CD4-positive, alpha-beta T cell treated with Interleukin-21 for 1 hour (primary cell): Measurements from ENCODE around the gene TRIM74.
"Not testable (repeated sequence)": the region's sequence is repeated elsewhere in the genome, so short reads cannot be mapped to it uniquely, and the experiment has no call there.

Experiments used
- DNase-seq: peaks from one replicate; pipeline ENCODE4 v3.0.0-alpha.2; 2020

The TRIM74 gene

GRCh38 chr7:72968980-72969516 is at the start of gene TRIM74:
TRIM74 (minus strand) TSS chr7:72969466; CDS start chr7:72966157, 3,309 bp downstream.
- not testable (repeated sequence) for DNase-seq

GRCh38 chr7:73006491-73006890 is 37.2 kb upstream of the TRIM74 start:
- DNase-seq = not testable (repeated sequence)

DNA sequence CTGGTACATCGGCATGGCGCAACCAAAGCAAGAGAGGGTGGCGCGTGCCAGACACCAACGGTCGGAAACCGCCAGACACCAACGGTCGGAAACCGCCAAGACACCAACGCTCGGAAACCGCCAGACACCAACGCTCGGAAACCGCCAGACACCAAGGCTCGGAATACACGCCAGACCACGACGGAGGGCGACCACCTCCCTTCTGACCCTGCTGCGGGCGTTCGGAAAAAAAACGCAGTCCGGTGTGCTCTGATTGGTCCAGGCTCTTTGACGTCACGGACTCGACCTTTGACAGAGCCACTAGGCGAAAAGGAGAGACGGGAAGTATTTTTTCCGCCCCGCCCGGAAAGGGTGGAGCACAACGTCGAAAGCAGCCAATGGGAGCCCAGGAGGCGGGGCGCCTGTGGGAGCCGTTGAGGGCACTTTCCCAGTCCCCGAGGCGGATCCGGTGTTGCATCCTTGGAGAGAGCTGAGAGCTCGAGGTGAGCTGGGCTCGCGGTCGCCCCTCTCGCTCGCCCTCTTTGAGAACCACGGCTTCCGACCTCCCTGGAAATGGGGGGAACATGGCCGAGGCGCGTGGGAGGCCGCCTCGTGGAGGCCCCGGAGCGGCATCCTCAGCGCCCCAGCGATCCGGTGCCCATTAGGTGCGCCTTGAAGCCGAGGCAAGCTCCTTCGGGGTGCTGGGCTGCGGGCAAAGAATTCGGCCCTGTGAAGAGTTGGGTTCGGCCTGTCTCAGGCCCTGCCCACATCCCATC is 36.6 kb upstream of the TRIM74 start:
- DNase-seq = peak; percentile 94

GRCh38 chr7:73005356-73005692 is 36.1 kb upstream of the TRIM74 start:
- peak; percentile 72 for DNase-seq

DNA sequence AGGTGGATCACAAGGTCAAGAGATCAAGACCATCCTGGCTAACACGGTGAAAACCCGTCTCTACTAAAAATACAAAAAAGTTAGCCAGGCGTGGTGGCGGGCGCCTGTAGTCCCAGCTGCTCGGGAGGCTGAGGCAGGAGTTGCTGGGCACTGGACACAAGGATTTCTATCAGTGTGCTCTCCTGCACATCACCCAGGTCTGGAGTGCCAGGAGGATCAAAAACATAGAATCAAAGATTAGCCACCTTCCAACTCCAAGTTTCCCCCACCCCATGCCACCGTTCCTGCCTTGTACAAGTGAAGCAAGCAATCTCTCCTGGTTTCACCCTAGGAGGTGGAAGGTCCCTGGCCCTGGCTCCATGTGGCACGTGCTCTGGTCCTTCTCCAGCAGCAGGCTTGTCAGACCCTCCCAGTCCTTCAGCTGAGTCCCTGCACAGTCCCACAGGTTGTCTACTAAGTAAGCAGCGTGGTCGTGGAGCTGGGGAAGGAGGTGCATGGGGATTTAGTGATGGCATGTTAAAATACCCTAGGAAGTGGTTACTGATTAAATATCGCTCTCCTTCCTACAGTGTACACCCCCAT is 28.7 kb upstream of the TRIM74 start:
- DNase-seq = not testable (repeated sequence)

GRCh38 chr7:72997447-72997846 is 28.2 kb upstream of the TRIM74 start:
- DNase-seq = not testable (repeated sequence)

DNA sequence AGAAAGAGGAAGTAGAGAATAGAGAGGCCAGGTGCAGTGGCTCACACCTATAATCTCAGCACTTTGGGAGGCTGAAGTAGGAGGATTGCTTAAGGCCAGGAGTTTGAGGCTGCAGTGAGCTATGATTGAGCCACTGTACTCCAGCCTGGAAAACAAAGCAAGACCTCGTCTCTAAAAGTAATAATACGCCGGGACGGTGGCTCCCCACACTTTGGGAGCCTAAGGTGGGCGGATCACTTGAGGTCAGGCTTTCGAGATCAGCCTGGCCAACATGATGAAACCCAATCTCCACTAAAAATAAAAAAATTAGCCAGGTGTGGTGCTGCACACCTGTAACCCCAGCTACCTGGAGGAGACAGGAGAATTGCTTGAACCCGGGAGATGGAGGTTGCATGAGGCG is 26.2 kb upstream of the TRIM74 start:
- not testable (repeated sequence) for DNase-seq

GRCh38 chr7:72990146-72990913 is 21.1 kb upstream of the TRIM74 start:
- DNase-seq = not testable (repeated sequence)

DNA sequence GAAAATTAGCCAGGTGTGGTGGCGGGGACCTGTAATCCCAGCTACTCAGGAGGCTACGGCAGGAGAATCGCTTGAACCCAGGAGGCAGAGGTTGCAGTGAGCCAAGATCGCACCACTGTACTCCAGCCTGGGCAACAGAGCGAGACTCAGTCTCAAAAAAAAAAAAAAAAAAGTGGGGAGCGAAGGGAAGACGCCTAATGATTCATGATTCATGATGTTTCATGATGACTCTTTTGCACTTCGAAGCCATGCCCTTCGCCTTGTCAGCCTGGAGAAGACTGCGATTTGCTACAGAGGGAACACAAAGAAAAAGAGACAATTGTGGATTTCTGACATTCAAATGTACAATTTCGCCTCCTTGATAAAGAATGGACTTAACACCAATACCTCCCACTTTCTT is 12.8 kb upstream of the TRIM74 start:
- DNase-seq = not testable (repeated sequence)

GRCh38 chr7:72980382-72980781 is 11.1 kb upstream of the TRIM74 start:
- DNase-seq = not testable (repeated sequence)

DNA sequence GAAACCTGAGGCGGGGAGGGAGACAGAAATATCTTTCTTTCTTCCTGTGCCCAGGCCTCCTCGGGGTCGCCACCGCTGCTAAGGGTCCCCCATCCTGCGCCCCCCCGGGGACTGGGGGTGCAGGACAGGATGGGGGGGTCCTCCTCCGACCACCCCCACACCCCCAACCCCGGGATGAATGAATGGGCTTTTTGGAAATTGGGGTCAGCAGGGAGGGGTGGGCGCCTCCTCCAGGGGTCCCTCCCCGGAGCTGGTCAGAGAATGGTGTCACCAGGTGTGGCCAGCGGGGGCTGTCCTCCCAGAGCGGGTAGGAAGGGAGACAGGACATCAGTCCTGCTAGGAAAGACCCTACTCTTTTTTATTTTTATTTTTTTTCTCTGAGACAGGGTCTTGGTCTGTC is 7.2 kb upstream of the TRIM74 start:
- not testable (repeated sequence) for DNase-seq

DNA sequence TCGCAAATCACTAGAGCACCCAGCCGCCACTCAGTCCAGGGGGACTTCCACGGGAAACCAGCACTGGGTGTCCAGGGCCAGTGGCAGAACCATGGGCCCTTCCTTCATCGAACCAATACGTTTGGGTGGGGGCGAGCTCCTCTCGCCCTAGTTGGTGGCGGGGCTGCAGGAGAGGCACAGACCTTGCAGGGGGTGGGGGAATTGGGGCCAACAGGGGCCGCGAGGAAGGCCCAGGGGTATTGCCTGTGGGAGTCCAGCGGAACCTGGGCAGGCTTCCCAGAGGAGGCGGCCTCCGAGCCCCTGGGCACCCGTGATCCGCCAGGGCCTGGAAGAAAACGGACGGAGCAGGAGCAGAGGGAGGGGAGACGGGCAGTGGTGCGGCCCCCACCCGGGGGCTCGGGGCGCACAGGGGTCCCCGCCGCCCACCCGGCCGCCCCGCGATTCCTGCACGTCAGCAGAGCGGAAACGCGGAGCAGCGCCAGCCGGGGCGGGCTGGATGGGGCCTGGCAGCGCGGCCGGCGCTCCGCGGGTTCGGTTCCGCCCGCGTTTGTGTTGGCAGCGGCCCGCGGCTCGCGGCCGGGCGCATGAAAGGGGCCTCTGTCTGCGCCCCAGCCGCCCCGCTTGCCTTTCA is 6.5 kb upstream of the TRIM74 start:
- not testable (repeated sequence) for DNase-seq

GRCh38 chr7:72974781-72975180 is 5.5 kb upstream of the TRIM74 start:
- not testable (repeated sequence) for DNase-seq

- DNase-seq = not testable (repeated sequence)
These were observed 2.2 kb upstream of the TRIM74 start for GRCh38 chr7:72971505-72971904.

DNA sequence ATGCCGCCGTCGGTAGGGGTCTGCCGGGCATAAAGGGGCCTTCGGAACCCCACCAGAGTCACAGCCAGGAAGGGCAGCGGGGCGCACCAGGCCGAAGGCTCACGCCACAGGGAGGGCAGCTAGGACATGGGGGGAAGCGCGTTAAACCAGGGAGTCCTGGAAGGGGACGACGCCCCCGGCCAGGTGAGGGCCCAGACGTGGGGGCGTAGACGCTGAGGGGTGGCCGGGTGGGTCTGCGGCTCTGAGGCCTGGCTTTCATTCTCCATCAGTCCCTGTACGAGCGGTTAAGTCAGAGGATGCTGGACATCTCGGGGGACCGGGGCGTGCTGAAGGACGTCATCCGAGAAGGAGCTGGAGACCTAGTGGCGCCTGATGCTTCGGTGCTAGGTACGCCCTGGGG is 422 bp upstream of the TRIM74 start:
- not testable (repeated sequence) for DNase-seq

GRCh38 chr7:72966892-72967291 is 2.4 kb downstream of the TRIM74 start:
- DNase-seq = not testable (repeated sequence)

GRCh38 chr7:72965186-72965975 is 3.9 kb downstream of the TRIM74 start:
- not testable (repeated sequence) for DNase-seq

DNA sequence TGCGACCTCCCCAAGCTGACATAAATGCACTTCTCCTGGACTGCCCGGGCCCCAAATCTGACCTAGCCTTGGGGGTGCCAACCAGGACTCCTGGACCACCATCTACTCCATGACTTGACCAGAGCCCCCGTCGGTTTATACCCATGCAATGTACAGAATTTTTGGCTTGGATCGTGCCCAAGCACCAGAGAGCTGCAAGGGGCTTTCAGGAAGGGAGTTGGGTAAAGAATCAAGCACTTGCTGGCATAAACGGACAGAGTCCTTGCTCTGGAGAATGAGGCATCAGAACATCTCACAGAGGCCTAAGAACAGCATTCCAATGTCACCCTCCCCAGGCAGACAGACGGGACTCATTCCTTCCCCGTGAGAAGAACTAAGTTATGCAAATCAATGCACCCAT is 6.2 kb downstream of the TRIM74 start:
- not testable (repeated sequence) for DNase-seq

- not testable (repeated sequence) for DNase-seq
These were observed 8.0 kb downstream of the TRIM74 start for GRCh38 chr7:72961346-72961650.

- DNase-seq = not testable (repeated sequence)
These were observed 8.5 kb downstream of the TRIM74 start for GRCh38 chr7:72960626-72961345.

- not testable (repeated sequence) for DNase-seq
These were observed 9.2 kb downstream of the TRIM74 start for GRCh38 chr7:72960029-72960428.
